B cell (primary cell): ENCODE measurements around the gene SYNE2. TPM values are rescaled to one million over a fixed set of nuclear protein-coding genes. Genes with fewer than 3 reads are reported as not detected.

Experiments used
- ATAC-seq: fragments of 200-7000 bp; cut with Tn5 transposase; one replicate; pipeline ENCODE4 v1.10.0; 2021; ENCODE audit warnings: low read depth, mild to moderate bottlenecking, moderate number of reproducible peaks, moderate library complexity
- CTCF ChIA-PET: fragments of 350-600 bp; sonication (Branson Sonifier 250); formaldehyde crosslinking; loops from one replicate; lab custom pipeline; 2021; ENCODE audit warnings: antibody characterized with exemption, inconsistent platforms; lab: Charles Lee
- POLR2A ChIA-PET: fragments of 350-600 bp; sonication (Branson Sonifier 250); formaldehyde crosslinking; loops from one replicate; lab custom pipeline; 2021; ENCODE audit warnings: antibody characterized with exemption; lab: Charles Lee
- DNase-seq: peaks from one replicate; pipeline ENCODE4 v3.0.0; 2013
- H2AFZ ChIP-seq: 2 replicates; pipeline ENCODE4 v1.6.1; 2012; ENCODE audit warnings: mild to moderate bottlenecking, low read depth, low read length; ENCODE audit not compliant: insufficient read depth, poor library complexity, severe bottlenecking
- H3K27ac ChIP-seq, 2 donors: 1 replicate in 1 of 2; 2 replicates in 1 of 2; pipeline ENCODE4 v1.5.1; 2012 to 2013; ENCODE audit warnings: low read length in 2 of 2, mild to moderate bottlenecking in 2 of 2, moderate library complexity in 1 of 2
- H3K27me3 ChIP-seq, 4 experiments: fragments of 200-600 bp in 1 of 4; sonication (generic) in 1 of 4; replicated peaks in 1 of 4; 1 replicate in 2 of 4; 2 replicates in 2 of 4; pipeline versions ENCODE4 v1.6.1 to v1.7.0; 2013 to 2016; ENCODE audit warnings: low read length in 3 of 4, mild to moderate bottlenecking in 2 of 4, mixed read lengths in 1 of 4, moderate library complexity in 1 of 4; ENCODE audit not compliant: insufficient read depth in 4 of 4, control insufficient read depth in 3 of 4; ENCODE audit errors: control extremely low read depth in 1 of 4
- H3K36me3 ChIP-seq, 2 experiments: replicated peaks in 1 of 2; 1 replicate in 1 of 2; 2 replicates in 1 of 2; pipeline versions ENCODE4 v1.6.1 to v1.7.1; 2013; ENCODE audit warnings: low read length in 1 of 2; ENCODE audit not compliant: insufficient read depth in 2 of 2, control insufficient read depth in 1 of 2; ENCODE audit errors: control extremely low read depth in 1 of 2, extremely low read depth in 1 of 2
- H3K4me1 ChIP-seq, 2 donors: fragments of 200-600 bp in 1 of 2; sonication (generic) in 1 of 2; 1 replicate in 1 of 2; 2 replicates in 1 of 2; pipeline versions ENCODE4 v1.5.1 to v1.6.1; 2013 to 2017; ENCODE audit warnings: low read length in 2 of 2; ENCODE audit not compliant: control insufficient read depth in 2 of 2, insufficient read depth in 2 of 2
- H3K4me2 ChIP-seq: replicated peaks from 2 replicates; pipeline ENCODE3; 2012; ENCODE audit warnings: mild to moderate bottlenecking, low read depth, low read length; ENCODE audit not compliant: poor library complexity, severe bottlenecking
- H3K4me3 ChIP-seq, 5 experiments: fragments of 200-600 bp in 1 of 5; sonication (generic) in 1 of 5; 1 replicate in 3 of 5; 2 replicates in 2 of 5; pipeline versions ENCODE4 v1.5.1 to v1.7.0; 2011 to 2016; ENCODE audit warnings: low read length in 4 of 5, mild to moderate bottlenecking in 4 of 5, low read depth in 2 of 5, control low read depth in 1 of 5, moderate library complexity in 1 of 5; ENCODE audit not compliant: insufficient read depth in 1 of 5; ENCODE audit errors: control extremely low read depth in 1 of 5, extremely low read depth in 1 of 5
- H3K79me2 ChIP-seq: fragments of 200-600 bp; sonication (generic); one replicate; pipeline ENCODE4 v1.6.0; 2016; ENCODE audit warnings: low read length; ENCODE audit not compliant: control insufficient read depth, insufficient read depth
- H3K9ac ChIP-seq: fragments of 200-600 bp; sonication (generic); 2 replicates; pipeline ENCODE4 v1.6.1; 2017; ENCODE audit warnings: mild to moderate bottlenecking, low read length, moderate library complexity
- H3K9me3 ChIP-seq, 3 donors: one replicate each; pipeline versions ENCODE4 v1.6.1 to v1.7.1; 2013; ENCODE audit warnings: low read length in 2 of 3; ENCODE audit not compliant: control insufficient read depth in 2 of 3, insufficient read depth in 1 of 3; ENCODE audit errors: control extremely low read depth in 1 of 3
- H4K20me1 ChIP-seq: 2 replicates; pipeline ENCODE4 v1.6.0; 2012; ENCODE audit warnings: mild to moderate bottlenecking, low read length; ENCODE audit not compliant: insufficient read depth, control insufficient read depth, poor library complexity, severe bottlenecking
- H3K27ac Mint-ChIP-seq: one replicate; pipeline ENCODE4 v1.8.0; 2021; ENCODE audit warnings: mixed read lengths
- H3K27me3 Mint-ChIP-seq: one replicate; pipeline ENCODE4 v1.8.0; 2021; ENCODE audit warnings: mixed read lengths
- H3K4me1 Mint-ChIP-seq: one replicate; pipeline ENCODE4 v1.8.0; 2021; ENCODE audit warnings: mixed read lengths
- H3K4me3 Mint-ChIP-seq: one replicate; pipeline ENCODE4 v1.8.0; 2021; ENCODE audit warnings: mixed read lengths
- H3K9me3 Mint-ChIP-seq: one replicate; pipeline ENCODE4 v1.8.0; 2022; ENCODE audit warnings: mixed read lengths; ENCODE audit not compliant: insufficient read depth
- EZH2 ChIP-seq: IDR thresholded peaks from 2 replicates; pipeline ENCODE4 v1.6.1; 2012; ENCODE audit warnings: borderline replicate concordance, low read depth, mild to moderate bottlenecking, moderate library complexity, low read length; ENCODE audit not compliant: insufficient read depth, poor library complexity, severe bottlenecking
- WGBS: methylation state at CpG from one replicate; pipeline ENCODE4 v1.1.5; 2013; ENCODE audit warnings: missing lambda C conversion rate; ENCODE audit not compliant: insufficient coverage; 5-methylcytosine and 5-hydroxymethylcytosine counted together
- intact Hi-C: fragments of 100-400 bp; cut with micrococcal nuclease; formaldehyde crosslinking; loops from one replicate; pipeline ENCODE4 v1.10.0; 2022
- polyA plus RNA-seq: library from polyadenylated mRNA; depleted of rRNA; stranded (reverse); fragments of >200 nt; gene quantifications from 2 replicates; pipeline ENCODE4 v1.2.3, GENCODE V29; 2012
- total RNA-seq, 2 donors: library from RNA; stranded (reverse); fragments of 120-200 nt in 1 of 2; gene quantifications; 1 replicate in 1 of 2; 2 replicates in 1 of 2; pipeline versions ENCODE4 v1.2.3 to v1.2.4, GENCODE V29; 2013 to 2022
- TF ChIP-seq, protein P1 (sequence below): fragments of 200-600 bp; IDR thresholded peaks from one replicate; pipeline ENCODE4 v1.8.0; 2022; ENCODE audit warnings: antibody characterized with exemption, mild to moderate bottlenecking

SYNE2 gene
- total and polyA plus RNA-seq, 2 donors (not counting 1 experiment from before 2014, with no cell fraction given) = 39.5 to 105 TPM

GRCh38 chr14:64045091-64045490, 192.3 kb downstream of the SYNE2 start:
- ChIA-PET CTCF (no interaction called here), POLR2A (no interaction called here)
- Histone ChIP-seq H2AFZ (no peak overlapping the region), H3K9ac (no peak overlapping the region), H3K79me2 (no peaks in the 10 kb centered on the region), H4K20me1 (no peaks in the 10 kb centered on the region), H3K36me3 (peaks cover 0 to 6% of the 10 kb centered on the region in 2 experiments), H3K4me2 (no peak overlapping the region), H3K27me3 (no peaks in the 10 kb centered on the region), H3K4me3 (no peak overlapping the region), H3K27ac (no peak overlapping the region), H3K4me1 (no peaks in the 10 kb centered on the region), H3K9me3 (peaks cover 0 to 8% (median 6%) of the 10 kb centered on the region in 3 donors)
- Mint-ChIP-seq H3K4me1 (no peaks in the 10 kb centered on the region), H3K4me3 (no peak overlapping the region), H3K9me3 (peaks cover 7% of the 10 kb centered on the region), H3K27ac (no peak overlapping the region), H3K27me3 (no peaks in the 10 kb centered on the region)
- intact Hi-C loops = no loop called here
- TF ChIP-seq, protein P1, sequence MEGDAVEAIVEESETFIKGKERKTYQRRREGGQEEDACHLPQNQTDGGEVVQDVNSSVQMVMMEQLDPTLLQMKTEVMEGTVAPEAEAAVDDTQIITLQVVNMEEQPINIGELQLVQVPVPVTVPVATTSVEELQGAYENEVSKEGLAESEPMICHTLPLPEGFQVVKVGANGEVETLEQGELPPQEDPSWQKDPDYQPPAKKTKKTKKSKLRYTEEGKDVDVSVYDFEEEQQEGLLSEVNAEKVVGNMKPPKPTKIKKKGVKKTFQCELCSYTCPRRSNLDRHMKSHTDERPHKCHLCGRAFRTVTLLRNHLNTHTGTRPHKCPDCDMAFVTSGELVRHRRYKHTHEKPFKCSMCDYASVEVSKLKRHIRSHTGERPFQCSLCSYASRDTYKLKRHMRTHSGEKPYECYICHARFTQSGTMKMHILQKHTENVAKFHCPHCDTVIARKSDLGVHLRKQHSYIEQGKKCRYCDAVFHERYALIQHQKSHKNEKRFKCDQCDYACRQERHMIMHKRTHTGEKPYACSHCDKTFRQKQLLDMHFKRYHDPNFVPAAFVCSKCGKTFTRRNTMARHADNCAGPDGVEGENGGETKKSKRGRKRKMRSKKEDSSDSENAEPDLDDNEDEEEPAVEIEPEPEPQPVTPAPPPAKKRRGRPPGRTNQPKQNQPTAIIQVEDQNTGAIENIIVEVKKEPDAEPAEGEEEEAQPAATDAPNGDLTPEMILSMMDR = no peak
- TF ChIP-seq EZH2 = no peak
- WGBS = 88% methylated on average over 1 of the region's 2 CpGs
- no peak for ATAC-seq
- no peak for DNase-seq

- CTCF ChIA-PET = no interaction called here
- H3K4me1 Mint-ChIP-seq = no peaks in the 10 kb centered on the region
- H3K9me3 ChIP-seq = no peaks in the 10 kb centered on the region
- no peak overlapping the region for H2AFZ ChIP-seq
- H3K4me3 ChIP-seq = no peak overlapping the region
- H3K79me2 ChIP-seq = no peaks in the 10 kb centered on the region
- peaks cover 3 to 6% of the 10 kb centered on the region in 2 experiments for H3K36me3 ChIP-seq
- no peaks in the 10 kb centered on the region for H3K4me1 ChIP-seq
- intact Hi-C loops = no loop called here
- no peak overlapping the region for H3K9ac ChIP-seq
- POLR2A ChIA-PET = no interaction called here
- ATAC-seq (no peak), DNase-seq (no peak)
- H3K27ac Mint-ChIP-seq = no peak overlapping the region
- no peak overlapping the region for H3K27ac ChIP-seq
- WGBS = no CpG with 5 or more reads among the region's 2 CpGs
- H3K4me2 ChIP-seq = no peak overlapping the region
- no peaks in the 10 kb centered on the region for H3K27me3 ChIP-seq
- TF ChIP-seq, protein P1 = no peak
- no peak for TF ChIP-seq EZH2
- no peaks in the 10 kb centered on the region for H3K9me3 Mint-ChIP-seq
- H3K27me3 Mint-ChIP-seq = no peaks in the 10 kb centered on the region
- no peak overlapping the region for H3K4me3 Mint-ChIP-seq
- no peaks in the 10 kb centered on the region for H4K20me1 ChIP-seq
Observed at GRCh38 chr14:64049616-64050381, 197.0 kb downstream of the SYNE2 start.
